Uterus (tissue), 4 donors: ENCODE data around the gene GUCY1A1. TPM values are rescaled to one million over a fixed set of nuclear protein-coding genes. Genes with fewer than 3 reads are reported as not detected.

Experiments
- DNase-seq, 2 donors: peaks; one replicate each; pipeline ENCODE4 v3.0.0-alpha.2; 2019 to 2020
- H3K27ac ChIP-seq, 2 donors: fragments of 200-600 bp; sonication (generic); 1 replicate in 1 of 2; 2 replicates in 1 of 2; pipeline ENCODE4 v1.5.1; 2016 to 2018
- H3K27me3 ChIP-seq, 2 donors: fragments of 200-600 bp; sonication (generic); one replicate each; pipeline ENCODE4 v1.5.1; 2018 to 2019; ENCODE audit warnings: control low read depth in 1 of 2
- H3K36me3 ChIP-seq, 2 donors: fragments of 200-600 bp; sonication (generic); one replicate each; pipeline ENCODE4 v1.5.1; 2019; ENCODE audit warnings: control low read depth in 1 of 2
- H3K4me1 ChIP-seq, 2 donors: fragments of 200-600 bp; sonication (generic); one replicate each; pipeline ENCODE4 v1.5.1; 2018 to 2019; ENCODE audit warnings: control low read depth in 1 of 2
- H3K4me3 ChIP-seq, 2 donors: fragments of 200-600 bp; sonication (generic); 1 replicate in 1 of 2; 2 replicates in 1 of 2; pipeline ENCODE4 v1.5.1; 2018 to 2019; ENCODE audit warnings: mild to moderate bottlenecking in 1 of 2
- H3K9me3 ChIP-seq, 2 donors: fragments of 200-600 bp; sonication (generic); one replicate each; pipeline ENCODE4 v1.5.1; 2019; ENCODE audit warnings: control low read depth in 1 of 2
- POLR2A ChIP-seq, 2 donors: fragments of 450-650 bp; IDR thresholded peaks; one replicate each; pipeline ENCODE4 v1.6.1; 2016; ENCODE audit warnings: antibody characterized with exemption in 2 of 2, mild to moderate bottlenecking in 1 of 2, moderate library complexity in 1 of 2
- intact Hi-C: fragments of 100-400 bp; cut with DNase I; formaldehyde crosslinking; loops from one replicate; pipeline ENCODE4 v1.15.1; 2023; ENCODE audit warnings: low total_unique reads
- total RNA-seq, 4 donors: library from RNA; depleted of rRNA in 3 of 4; stranded (reverse); fragments of >200 nt in 3 of 4; gene quantifications; one replicate each; pipeline versions ENCODE4 v1.1.0 to v1.2.4, GENCODE V29; 2014 to 2023
- TF ChIP-seq, protein P1 (sequence below), 4 experiments: fragments of 200-600 bp in 2 of 4; fragments of 450-650 bp in 2 of 4; sonication (generic) in 2 of 4; IDR thresholded peaks; one replicate each; pipeline ENCODE4 v1.5.1; 2016 to 2019; ENCODE audit warnings: antibody characterized with exemption in 4 of 4, mild to moderate bottlenecking in 2 of 4, moderate library complexity in 1 of 4
- donor health status: DM: yes; HTN: yes; CAD: no.

Gene GUCY1A1
- total RNA-seq, 4 donors from 2014 or later: 23.8 to 160 (median 42.8) TPM

DNA sequence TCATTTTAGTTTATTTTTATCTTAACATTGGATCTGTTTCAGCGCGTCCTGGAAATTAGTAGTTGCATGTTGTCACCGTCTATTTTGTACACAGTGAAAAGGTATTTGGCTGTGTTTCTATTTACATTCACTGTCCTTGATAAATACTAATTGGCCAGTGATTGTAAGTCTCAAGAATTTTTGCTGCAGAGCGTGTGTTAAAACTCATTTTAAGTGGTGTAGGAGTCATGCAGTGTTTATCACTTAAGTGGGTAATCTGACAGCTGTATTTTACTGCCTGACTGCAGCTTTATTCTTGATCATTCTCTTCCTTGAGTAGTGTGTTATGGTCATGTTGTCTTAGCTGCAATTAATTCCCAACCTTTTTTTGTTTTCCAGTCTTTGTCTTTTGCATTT, 9.8 kb downstream of the GUCY1A1 start:
- peak overlapping the region; percentile 72 to 75 for H3K27ac ChIP-seq
- H3K36me3 ChIP-seq: peaks cover 0 to 3% of the 10 kb centered on the region in 2 donors
- H3K4me1 ChIP-seq: peaks cover 0 to 17% of the 10 kb centered on the region in 2 donors
- H3K27me3 ChIP-seq: no peaks in the 10 kb centered on the region
- no peaks in the 10 kb centered on the region for H3K9me3 ChIP-seq
- no peak for DNase-seq
- no peak for TF ChIP-seq POLR2A (IDR thresholded peaks at IDR 0.05)
- TF ChIP-seq, protein P1, sequence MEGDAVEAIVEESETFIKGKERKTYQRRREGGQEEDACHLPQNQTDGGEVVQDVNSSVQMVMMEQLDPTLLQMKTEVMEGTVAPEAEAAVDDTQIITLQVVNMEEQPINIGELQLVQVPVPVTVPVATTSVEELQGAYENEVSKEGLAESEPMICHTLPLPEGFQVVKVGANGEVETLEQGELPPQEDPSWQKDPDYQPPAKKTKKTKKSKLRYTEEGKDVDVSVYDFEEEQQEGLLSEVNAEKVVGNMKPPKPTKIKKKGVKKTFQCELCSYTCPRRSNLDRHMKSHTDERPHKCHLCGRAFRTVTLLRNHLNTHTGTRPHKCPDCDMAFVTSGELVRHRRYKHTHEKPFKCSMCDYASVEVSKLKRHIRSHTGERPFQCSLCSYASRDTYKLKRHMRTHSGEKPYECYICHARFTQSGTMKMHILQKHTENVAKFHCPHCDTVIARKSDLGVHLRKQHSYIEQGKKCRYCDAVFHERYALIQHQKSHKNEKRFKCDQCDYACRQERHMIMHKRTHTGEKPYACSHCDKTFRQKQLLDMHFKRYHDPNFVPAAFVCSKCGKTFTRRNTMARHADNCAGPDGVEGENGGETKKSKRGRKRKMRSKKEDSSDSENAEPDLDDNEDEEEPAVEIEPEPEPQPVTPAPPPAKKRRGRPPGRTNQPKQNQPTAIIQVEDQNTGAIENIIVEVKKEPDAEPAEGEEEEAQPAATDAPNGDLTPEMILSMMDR (IDR thresholded peaks at IDR 0.05): no peak
- intact Hi-C loops: no loop called here
- H3K4me3 ChIP-seq: no peak overlapping the region

DNA sequence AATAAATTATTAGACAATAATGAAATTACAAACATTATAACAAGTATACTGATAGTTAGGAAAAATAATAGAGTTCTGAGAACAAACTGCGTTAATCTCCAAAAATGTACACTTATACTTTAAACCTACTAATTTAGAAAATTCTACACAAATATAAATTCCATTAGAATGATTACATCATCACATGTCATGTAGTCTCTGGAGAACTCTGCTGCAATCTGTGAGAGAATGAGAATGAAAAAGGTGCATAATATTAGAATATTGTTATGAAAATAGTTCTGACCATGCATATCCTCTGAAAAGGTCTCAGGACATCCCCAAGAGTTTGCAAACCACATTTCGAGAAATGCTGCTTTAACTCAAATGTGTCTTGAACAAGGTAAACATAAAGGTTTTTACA, 11.4 kb downstream of the GUCY1A1 start:
- H3K9me3 ChIP-seq: no peaks in the 10 kb centered on the region

DNA sequence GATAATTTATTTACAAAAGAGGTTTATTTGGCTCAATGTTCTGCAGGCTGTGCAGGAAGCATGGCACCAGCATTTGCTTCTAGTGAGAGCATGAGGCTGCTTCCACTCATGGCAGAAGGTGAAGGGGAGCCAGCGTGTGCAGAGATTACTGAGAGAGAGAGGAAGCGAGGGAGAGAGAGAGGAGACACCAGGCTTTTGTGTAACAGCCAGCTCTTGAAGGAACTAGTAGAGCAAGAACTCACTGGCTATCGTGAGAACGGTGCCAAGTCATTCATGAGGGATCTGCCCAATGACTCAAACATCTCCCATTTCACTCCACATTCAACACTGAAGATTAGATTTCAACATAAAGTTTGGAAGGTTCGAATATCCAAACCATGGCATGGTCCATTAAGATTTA, 12.7 kb downstream of the GUCY1A1 start:
- H3K27ac ChIP-seq: no peak overlapping the region
- H3K9me3 ChIP-seq: no peaks in the 10 kb centered on the region
- H3K36me3 ChIP-seq: peaks cover 0 to 3% of the 10 kb centered on the region in 2 donors
- DNase-seq: peak in 1 of 2 donors; percentile 27
- no peak overlapping the region for H3K4me3 ChIP-seq
- H3K27me3 ChIP-seq: no peaks in the 10 kb centered on the region
- peaks cover 0 to 14% of the 10 kb centered on the region in 2 donors for H3K4me1 ChIP-seq
- intact Hi-C loops: no loop called here
- TF ChIP-seq, protein P1 (IDR thresholded peaks at IDR 0.05): no peak
- no peak for TF ChIP-seq POLR2A (IDR thresholded peaks at IDR 0.05)

More for the DNA sequence above, 11.4 kb downstream of the GUCY1A1 start:
- no peak overlapping the region for H3K27ac ChIP-seq
- DNase-seq: no peak
- peaks cover 0 to 14% of the 10 kb centered on the region in 2 donors for H3K4me1 ChIP-seq
- no peak overlapping the region for H3K4me3 ChIP-seq
- TF ChIP-seq POLR2A (IDR thresholded peaks at IDR 0.05): no peak
- TF ChIP-seq, protein P1 (IDR thresholded peaks at IDR 0.05): no peak
- peaks cover 0 to 3% of the 10 kb centered on the region in 2 donors for H3K36me3 ChIP-seq
- intact Hi-C loops: no loop called here
- H3K27me3 ChIP-seq: no peaks in the 10 kb centered on the region

DNA sequence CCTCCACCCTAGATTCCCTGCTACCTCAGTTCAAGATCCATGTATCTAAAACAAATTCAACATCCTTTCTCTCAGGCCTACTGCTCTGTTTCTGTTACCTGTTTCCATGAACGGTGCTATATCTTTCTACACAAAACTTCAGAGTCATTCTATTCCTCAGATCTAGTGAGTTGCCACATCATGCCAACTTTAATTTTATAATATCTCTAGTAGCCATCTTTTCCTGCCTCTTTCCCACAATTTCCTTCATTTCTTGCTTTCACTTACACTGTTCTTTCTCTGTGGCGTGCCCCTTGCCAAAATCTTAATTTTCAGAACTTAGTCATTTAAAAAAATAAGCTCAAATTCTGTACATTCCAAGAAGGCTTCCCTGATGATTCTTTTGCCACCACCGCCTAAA, 15.2 kb downstream of the GUCY1A1 start:
- Histone ChIP-seq H3K36me3 (peaks cover 0 to 3% of the 10 kb centered on the region in 2 donors), H3K9me3 (no peaks in the 10 kb centered on the region), H3K4me1 (peaks cover 0 to 8% of the 10 kb centered on the region in 2 donors), H3K27me3 (no peaks in the 10 kb centered on the region), H3K27ac (peak overlapping the region in 1 of 2 donors; percentile 34), H3K4me3 (no peak overlapping the region)
- DNase-seq: no peak
- TF ChIP-seq POLR2A (IDR thresholded peaks at IDR 0.05): no peak
- TF ChIP-seq, protein P1 (IDR thresholded peaks at IDR 0.05): no peak
- intact Hi-C loops: no loop called here

DNA sequence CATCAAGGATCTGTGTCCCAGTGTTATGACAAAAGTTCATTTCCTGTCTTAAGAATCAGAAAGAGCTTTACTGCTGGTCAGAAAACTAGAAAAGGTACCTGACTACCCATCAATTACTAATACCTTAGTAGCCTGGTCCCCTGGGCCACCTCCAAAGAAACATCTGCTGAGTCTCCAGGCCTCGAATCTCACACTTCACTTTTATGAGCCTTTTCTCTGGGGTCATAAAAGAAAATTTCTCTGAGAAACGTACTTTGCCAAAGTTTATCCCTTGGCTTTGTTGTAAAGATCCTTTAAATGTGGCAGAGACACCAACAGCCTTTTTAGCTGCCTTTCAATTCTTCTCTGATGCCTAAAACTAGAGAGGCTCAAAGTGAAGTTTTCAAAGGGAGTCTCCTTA, 17.8 kb downstream of the GUCY1A1 start:
- intact Hi-C loops: no loop called here
- TF ChIP-seq POLR2A (IDR thresholded peaks at IDR 0.05): no peak
- TF ChIP-seq, protein P1 (IDR thresholded peaks at IDR 0.05): no peak
- Histone ChIP-seq H3K9me3 (no peaks in the 10 kb centered on the region), H3K36me3 (peaks cover 0 to 3% of the 10 kb centered on the region in 2 donors), H3K4me1 (peaks cover 0 to 5% of the 10 kb centered on the region in 2 donors), H3K4me3 (no peak overlapping the region), H3K27me3 (no peaks in the 10 kb centered on the region), H3K27ac (peak overlapping the region in 1 of 2 donors; percentile 24)
- no peak for DNase-seq
